Gastroesophageal sphincter (tissue), 3 donors: ENCODE measurements around the gene VWA3B.
"Not testable (repeated sequence)": the region's sequence is repeated elsewhere in the genome, so short reads cannot be mapped to it uniquely, and the experiment has no call there.

Experiments used
- CTCF ChIP-seq, 4 experiments: fragments of 200-600 bp in 2 of 4; fragments of 450-650 bp in 2 of 4; sonication (generic) in 1 of 4; IDR thresholded peaks; one replicate each; pipeline ENCODE4 v1.5.1; 2017 to 2019; ENCODE audit warnings: antibody characterized with exemption in 4 of 4, mild to moderate bottlenecking in 2 of 4, moderate library complexity in 2 of 4
- EP300 ChIP-seq: sonication (generic); formaldehyde crosslinking; IDR thresholded peaks from one replicate; pipeline ENCODE4 v1.6.1; 2017; ENCODE audit warnings: antibody characterized with exemption, mild to moderate bottlenecking
- POLR2A ChIP-seq, 2 donors: fragments of 450-650 bp; IDR thresholded peaks; one replicate each; pipeline ENCODE4 v1.6.1; 2017; ENCODE audit warnings: antibody characterized with exemption in 2 of 2, mild to moderate bottlenecking in 2 of 2, moderate library complexity in 1 of 2
- POLR2AphosphoS5 ChIP-seq: sonication (generic); formaldehyde crosslinking; IDR thresholded peaks from one replicate; pipeline ENCODE4 v1.6.1; 2017; ENCODE audit warnings: antibody characterized with exemption

GRCh38 chr2:98307131-98307696, 220.2 kb downstream of the VWA3B start:
- not testable (repeated sequence) for TF ChIP-seq CTCF (IDR thresholded peaks at IDR 0.05); POLR2AphosphoS5; EP300; POLR2A (IDR thresholded peaks at IDR 0.05)
